ENCODE measurements around the gene DPYSL4.

DPYSL4 gene

DNA sequence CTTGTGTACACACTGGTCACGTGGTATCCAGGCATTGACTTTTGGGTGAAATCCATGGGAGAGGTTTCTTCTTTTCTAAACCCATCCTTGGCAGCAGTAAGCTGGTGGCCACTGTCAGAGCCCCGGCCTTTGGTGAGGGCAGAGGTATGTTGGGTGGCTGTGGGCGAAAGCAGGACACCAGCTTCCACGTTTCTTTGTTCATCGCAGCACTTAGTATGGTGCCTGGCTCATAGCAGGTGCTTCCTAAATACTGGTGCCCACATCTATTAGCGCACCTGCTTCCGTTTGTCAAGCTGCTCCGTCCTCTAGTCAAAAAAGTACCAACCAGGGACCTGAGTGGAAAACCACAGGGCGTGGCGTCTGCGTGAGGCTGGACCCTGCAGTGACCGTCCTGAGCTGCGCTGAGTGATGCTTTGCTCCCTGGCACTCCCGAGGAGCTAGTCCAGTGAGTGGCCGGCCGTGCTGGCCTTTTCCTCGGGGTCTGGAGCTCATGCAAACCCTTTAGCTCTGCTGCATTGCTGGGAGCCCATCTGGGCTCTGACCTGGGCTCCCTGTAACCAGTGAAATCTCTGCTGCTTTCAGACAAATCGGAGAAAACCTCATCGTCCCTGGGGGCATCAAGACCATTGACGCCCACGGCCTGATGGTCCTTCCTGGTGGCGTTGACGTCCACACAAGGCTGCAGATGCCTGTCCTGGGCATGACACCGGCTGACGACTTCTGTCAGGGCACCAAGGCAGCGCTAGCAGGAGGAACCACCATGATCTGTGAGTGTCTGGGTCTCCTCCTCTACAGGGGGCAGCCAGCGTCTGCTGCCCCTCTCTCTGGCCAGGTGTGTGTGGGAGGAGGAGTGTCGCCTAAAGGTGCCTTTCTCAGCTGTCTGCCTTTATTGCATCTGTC lies 5.6 kb downstream of the DPYSL4 start:
- Histone ChIP-seq H3K9ac (ENCODE audit: low read depth, low read length) (no peak overlapping the region), H3K4me3 (ENCODE audit: low read depth, low read length) (no peak overlapping the region)

DNA sequence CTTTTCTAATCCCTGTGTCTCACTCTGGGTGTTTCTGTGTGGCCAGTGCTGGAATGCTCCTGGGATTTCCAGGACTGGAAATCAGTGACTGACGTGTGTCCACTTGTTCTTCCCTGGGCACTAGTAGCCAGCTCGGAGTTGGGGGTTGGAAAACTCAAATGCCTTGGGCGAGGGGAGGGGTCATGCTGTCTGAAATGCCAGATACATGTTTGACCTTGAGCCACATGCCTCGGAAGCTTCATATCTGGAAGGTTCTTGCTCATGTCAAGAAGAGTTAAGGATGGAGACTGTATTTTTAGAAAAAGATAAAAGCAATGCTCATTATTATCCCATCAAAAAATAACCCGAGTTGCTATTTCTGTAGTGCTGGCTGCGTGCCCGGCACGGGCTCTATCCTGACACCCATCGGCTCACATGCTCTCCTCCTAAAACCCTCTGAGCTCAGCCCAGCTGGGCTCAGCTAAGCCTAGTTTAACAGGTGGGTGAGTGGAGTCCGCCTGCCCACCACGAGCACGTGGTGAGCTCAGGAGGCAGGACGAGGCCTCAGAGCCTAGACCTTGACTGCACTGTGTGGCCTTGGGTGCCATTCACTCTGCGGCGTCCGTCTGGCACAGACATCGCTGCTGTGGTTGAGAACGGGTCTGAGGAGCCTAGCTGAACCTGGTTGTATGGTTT lies 6.4 kb downstream of the DPYSL4 start:
- H3K27me3 ChIP-seq (ENCODE audit: control insufficient read depth, insufficient read depth, low read length): peaks cover 12% of the 10 kb centered on the region
- no peak overlapping the region for H3K4me3 ChIP-seq (ENCODE audit: low read depth, low read length)
- no peaks in the 10 kb centered on the region for H3K9me3 ChIP-seq (ENCODE audit: control insufficient read depth, insufficient read depth, low read length)
- no peak overlapping the region for H3K27ac ChIP-seq (ENCODE audit: low read depth, low read length)
- no peaks in the 10 kb centered on the region for H3K4me1 ChIP-seq (ENCODE audit: control insufficient read depth, insufficient read depth, low read length)
- H3K9ac ChIP-seq (ENCODE audit: low read depth, low read length): no peak overlapping the region
- H3K36me3 ChIP-seq (ENCODE audit: control insufficient read depth, insufficient read depth, low read length): 0 out of 2 replicates have a peak, but pooled peaks cover 7% of the 10 kb centered on the region

More for the DNA sequence above, 5.6 kb downstream of the DPYSL4 start:
- Histone ChIP-seq H3K9me3 (ENCODE audit: control insufficient read depth, insufficient read depth, low read length) (no peaks in the 10 kb centered on the region), H3K27me3 (ENCODE audit: control insufficient read depth, insufficient read depth, low read length) (peaks cover 20% of the 10 kb centered on the region), H3K4me1 (ENCODE audit: control insufficient read depth, insufficient read depth, low read length) (no peaks in the 10 kb centered on the region), H3K36me3 (ENCODE audit: control insufficient read depth, insufficient read depth, low read length) (0 out of 2 replicates have a peak, but pooled peaks cover 7% of the 10 kb centered on the region), H3K27ac (ENCODE audit: low read depth, low read length) (no peak overlapping the region)

DNA sequence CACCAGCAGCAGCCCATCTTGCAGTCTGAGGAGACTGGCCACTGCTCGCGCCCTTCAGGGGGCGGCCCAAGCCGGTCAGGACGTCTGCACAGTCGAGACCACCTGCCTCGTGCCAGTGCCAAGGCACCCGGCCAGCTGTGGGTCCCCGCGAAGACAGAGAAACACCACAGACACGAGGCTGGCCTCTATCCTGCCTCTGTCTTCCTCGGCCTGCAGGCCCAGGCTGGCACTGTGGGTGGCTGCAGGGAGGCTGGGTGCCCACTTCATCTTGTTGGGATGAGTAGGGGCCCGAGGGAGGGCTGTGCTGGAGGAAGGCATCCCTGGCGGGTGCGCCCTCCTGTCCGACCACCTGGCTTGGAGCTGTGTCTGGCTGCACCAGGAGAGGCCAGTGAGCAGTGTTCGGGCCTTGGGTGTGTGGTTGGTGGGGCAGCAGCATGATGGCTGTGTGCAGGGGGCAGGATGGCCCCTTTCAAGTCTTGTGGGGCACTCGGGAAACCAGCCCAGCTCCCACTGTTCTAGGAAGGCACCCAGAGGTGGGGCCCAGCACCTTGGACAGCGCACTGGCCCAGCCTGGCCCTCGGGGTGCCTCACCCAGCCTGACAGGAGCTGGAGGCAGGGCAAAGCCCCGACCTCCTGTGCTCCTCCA lies 7.3 kb downstream of the DPYSL4 start:
- Histone ChIP-seq H3K36me3 (ENCODE audit: control insufficient read depth, insufficient read depth, low read length) (0 out of 2 replicates have a peak, but pooled peaks cover 7% of the 10 kb centered on the region), H3K4me3 (ENCODE audit: low read depth, low read length) (no peak overlapping the region), H3K4me1 (ENCODE audit: control insufficient read depth, insufficient read depth, low read length) (no peaks in the 10 kb centered on the region), H3K27ac (ENCODE audit: low read depth, low read length) (no peak overlapping the region), H3K9me3 (ENCODE audit: control insufficient read depth, insufficient read depth, low read length) (no peaks in the 10 kb centered on the region), H3K27me3 (ENCODE audit: control insufficient read depth, insufficient read depth, low read length) (0 out of 2 replicates have a peak, but pooled peaks cover 3% of the 10 kb centered on the region), H3K9ac (ENCODE audit: low read depth, low read length) (no peak overlapping the region)

DNA sequence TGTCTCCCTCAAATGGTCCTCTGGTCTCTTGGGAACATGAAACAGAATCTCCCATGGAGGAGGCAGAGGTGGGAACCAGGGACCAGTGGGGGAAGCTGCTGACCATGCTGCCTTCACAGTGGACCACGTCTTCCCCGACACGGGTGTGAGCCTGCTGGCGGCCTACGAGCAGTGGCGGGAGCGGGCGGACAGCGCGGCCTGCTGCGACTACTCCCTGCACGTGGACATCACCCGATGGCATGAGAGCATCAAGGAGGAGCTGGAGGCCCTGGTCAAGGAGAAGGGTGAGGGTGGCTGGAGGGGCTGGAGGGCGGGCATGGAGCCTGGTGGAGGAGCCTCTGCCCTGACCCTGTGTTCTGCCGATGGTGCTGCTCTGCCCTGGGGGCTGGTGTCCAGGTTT lies 8.0 kb downstream of the DPYSL4 start:
- Histone ChIP-seq H3K9ac (ENCODE audit: low read depth, low read length) (no peak overlapping the region), H3K27ac (ENCODE audit: low read depth, low read length) (no peak overlapping the region), H3K27me3 (ENCODE audit: control insufficient read depth, insufficient read depth, low read length) (no peaks in the 10 kb centered on the region), H3K4me1 (ENCODE audit: control insufficient read depth, insufficient read depth, low read length) (no peaks in the 10 kb centered on the region), H3K4me3 (ENCODE audit: low read depth, low read length) (no peak overlapping the region), H3K36me3 (ENCODE audit: control insufficient read depth, insufficient read depth, low read length) (0 out of 2 replicates have a peak, but pooled peaks cover 7% of the 10 kb centered on the region), H3K9me3 (ENCODE audit: control insufficient read depth, insufficient read depth, low read length) (no peaks in the 10 kb centered on the region)

DNA sequence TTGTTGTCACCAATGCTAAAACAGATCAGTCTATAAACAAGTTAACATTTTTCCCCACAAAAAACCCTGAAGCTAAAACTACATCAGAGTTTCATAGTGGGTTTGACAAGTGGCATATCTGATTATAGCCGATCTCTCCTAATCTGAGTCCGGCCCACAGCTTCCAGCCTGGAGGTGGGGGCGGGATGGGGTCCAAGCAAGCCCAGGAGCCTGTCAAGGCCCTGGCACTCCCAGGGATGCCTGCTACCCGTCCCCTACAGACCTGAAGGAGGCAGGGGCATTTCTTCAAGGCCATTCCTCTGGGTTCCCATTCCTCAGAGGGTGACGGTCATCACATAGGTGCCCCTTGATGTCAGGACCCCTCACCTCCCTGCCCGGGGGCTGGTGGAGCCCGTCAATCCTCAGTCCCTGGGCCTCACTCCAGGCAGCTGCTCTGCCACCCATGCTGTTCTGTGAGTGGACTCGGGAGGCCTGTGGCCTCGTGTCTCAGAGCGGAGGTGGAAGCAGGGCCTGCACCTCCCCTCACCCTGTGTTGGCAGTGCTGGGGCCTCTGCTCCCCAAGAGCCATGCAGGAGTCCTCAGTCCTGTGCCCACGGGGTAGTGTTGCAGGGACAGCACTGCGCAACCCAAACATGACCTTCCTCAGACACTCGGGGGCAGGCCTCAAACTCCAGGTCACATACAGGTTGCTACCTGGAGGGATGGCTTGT lies 8.8 kb downstream of the DPYSL4 start:
- H3K9me3 ChIP-seq (ENCODE audit: control insufficient read depth, insufficient read depth, low read length): no peaks in the 10 kb centered on the region
- H3K4me1 ChIP-seq (ENCODE audit: control insufficient read depth, insufficient read depth, low read length): no peaks in the 10 kb centered on the region
- no peak overlapping the region for H3K27ac ChIP-seq (ENCODE audit: low read depth, low read length)
- H3K4me3 ChIP-seq (ENCODE audit: low read depth, low read length): no peak overlapping the region
- no peak overlapping the region for H3K9ac ChIP-seq (ENCODE audit: low read depth, low read length)
- H3K36me3 ChIP-seq (ENCODE audit: control insufficient read depth, insufficient read depth, low read length): 0 out of 2 replicates have a peak, but pooled peaks cover 7% of the 10 kb centered on the region
- no peaks in the 10 kb centered on the region for H3K27me3 ChIP-seq (ENCODE audit: control insufficient read depth, insufficient read depth, low read length)

DNA sequence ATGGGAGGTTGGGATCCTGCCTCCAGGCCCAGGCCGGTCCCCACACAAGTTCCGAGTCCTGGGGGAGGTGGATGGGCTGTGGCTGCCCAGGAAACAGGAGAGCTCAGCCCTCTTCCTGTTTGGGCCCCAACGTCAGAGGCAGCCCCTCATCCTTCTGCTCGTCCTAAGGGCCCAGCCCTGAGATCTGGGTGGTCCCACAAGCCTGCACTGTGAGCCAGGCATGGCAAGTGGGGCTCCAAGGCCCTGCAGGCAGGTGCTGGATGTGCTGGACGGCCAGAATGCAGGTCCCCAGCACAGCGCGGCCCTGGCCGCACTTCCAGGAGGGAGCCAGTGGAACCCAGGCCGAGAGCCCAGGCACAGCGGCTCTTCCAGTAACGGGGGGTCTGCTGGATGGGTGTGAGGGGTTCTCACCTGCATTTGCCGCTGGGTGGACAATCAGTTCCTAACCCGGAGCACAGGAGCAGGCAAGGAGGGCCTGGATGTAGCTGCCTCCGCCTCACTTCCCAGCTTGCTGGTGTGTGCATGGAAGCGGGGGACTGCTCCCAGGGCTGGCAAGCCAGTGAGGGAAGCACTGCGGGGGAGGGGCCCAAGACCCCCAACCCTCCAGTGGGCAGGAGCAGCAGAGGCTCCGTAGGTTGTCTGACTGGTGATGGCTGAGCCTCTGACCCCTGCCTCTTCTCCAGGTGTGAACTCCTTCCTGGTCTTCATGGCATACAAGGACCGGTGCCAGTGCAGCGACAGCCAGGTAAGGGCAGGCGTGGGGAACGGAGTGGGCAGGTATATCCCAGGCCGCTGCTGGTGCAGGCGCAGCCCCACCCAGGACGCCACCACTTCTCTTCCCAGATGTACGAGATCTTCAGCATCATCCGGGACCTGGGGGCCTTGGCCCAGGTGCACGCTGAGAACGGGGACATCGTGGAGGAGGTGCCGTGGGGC lies 9.7 kb downstream of the DPYSL4 start:
- H3K36me3 ChIP-seq (ENCODE audit: control insufficient read depth, insufficient read depth, low read length): 0 out of 2 replicates have a peak, but pooled peaks cover 4% of the 10 kb centered on the region

DNA sequence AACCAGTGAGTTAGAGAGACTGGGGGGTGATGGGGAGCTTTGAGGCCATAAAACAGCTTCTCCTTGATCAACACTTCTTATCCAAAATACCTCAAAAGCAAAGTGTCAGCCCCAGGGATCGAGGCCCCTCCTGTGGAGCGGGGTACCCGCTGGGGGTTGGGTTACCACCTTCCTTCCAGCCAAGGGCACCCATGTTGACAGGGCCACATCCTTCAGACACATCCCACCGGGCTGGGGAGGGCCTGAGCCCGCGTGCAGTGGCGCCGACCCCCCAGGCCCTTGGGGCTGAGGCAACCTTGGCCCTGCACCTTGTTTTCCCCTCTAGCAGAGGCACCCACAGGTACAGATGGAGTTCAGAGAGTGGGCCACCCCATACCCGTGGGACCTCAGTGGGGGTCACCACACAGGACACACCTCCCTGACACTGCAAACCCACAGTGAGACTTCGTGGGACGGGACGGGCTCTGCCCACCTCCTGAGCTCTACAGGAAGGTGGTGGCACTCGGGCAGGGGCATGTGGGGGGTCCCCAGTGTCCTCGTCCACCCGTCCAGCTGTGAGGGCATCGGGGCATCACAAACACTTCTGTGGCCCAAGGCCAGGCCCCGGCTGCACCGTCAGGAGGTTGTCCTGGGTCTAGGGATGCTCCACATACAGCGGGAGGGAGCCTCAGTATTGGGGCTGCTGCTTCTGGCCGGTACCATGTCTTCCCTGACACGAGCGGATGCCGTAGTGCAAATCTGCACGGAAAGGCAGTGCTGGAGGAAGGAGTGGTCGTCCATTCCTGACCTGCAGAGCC lies 10.7 kb downstream of the DPYSL4 start:
- Histone ChIP-seq H3K27ac (ENCODE audit: low read depth, low read length) (no peak overlapping the region), H3K4me1 (ENCODE audit: control insufficient read depth, insufficient read depth, low read length) (no peaks in the 10 kb centered on the region), H3K4me3 (ENCODE audit: low read depth, low read length) (no peak overlapping the region), H3K27me3 (ENCODE audit: control insufficient read depth, insufficient read depth, low read length) (no peaks in the 10 kb centered on the region), H3K36me3 (ENCODE audit: control insufficient read depth, insufficient read depth, low read length) (0 out of 2 replicates have a peak, but pooled peaks cover 4% of the 10 kb centered on the region), H3K9ac (ENCODE audit: low read depth, low read length) (no peak overlapping the region), H3K9me3 (ENCODE audit: control insufficient read depth, insufficient read depth, low read length) (no peaks in the 10 kb centered on the region)

More for the DNA sequence above, 9.7 kb downstream of the DPYSL4 start:
- Histone ChIP-seq H3K9me3 (ENCODE audit: control insufficient read depth, insufficient read depth, low read length) (no peaks in the 10 kb centered on the region), H3K27me3 (ENCODE audit: control insufficient read depth, insufficient read depth, low read length) (no peaks in the 10 kb centered on the region), H3K9ac (ENCODE audit: low read depth, low read length) (no peak overlapping the region), H3K4me3 (ENCODE audit: low read depth, low read length) (no peak overlapping the region), H3K27ac (ENCODE audit: low read depth, low read length) (no peak overlapping the region), H3K4me1 (ENCODE audit: control insufficient read depth, insufficient read depth, low read length) (no peaks in the 10 kb centered on the region)

DNA sequence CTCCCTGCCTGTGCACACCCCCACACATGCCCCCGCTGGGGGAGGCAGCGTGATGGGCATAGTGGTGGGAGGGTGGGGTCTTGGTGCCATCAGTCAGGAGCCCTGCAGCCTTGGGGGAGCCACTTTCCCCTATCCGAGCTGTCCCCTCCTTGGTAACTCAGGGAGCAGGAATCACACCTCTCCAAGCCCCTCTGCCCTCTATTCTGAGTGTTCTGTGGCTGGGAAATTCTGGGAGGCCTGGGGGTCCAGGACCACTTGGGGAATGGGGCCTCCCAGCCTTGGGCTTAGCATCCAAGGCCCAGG lies 11.3 kb downstream of the DPYSL4 start:
- 0 out of 2 replicates have a peak, but pooled peaks cover 2% of the 10 kb centered on the region for H3K36me3 ChIP-seq (ENCODE audit: control insufficient read depth, insufficient read depth, low read length)
- H3K27ac ChIP-seq (ENCODE audit: low read depth, low read length): no peak overlapping the region
- H3K9me3 ChIP-seq (ENCODE audit: control insufficient read depth, insufficient read depth, low read length): no peaks in the 10 kb centered on the region
- H3K27me3 ChIP-seq (ENCODE audit: control insufficient read depth, insufficient read depth, low read length): no peaks in the 10 kb centered on the region
- H3K4me1 ChIP-seq (ENCODE audit: control insufficient read depth, insufficient read depth, low read length): no peaks in the 10 kb centered on the region
- no peak overlapping the region for H3K4me3 ChIP-seq (ENCODE audit: low read depth, low read length)
- no peak overlapping the region for H3K9ac ChIP-seq (ENCODE audit: low read depth, low read length)

DNA sequence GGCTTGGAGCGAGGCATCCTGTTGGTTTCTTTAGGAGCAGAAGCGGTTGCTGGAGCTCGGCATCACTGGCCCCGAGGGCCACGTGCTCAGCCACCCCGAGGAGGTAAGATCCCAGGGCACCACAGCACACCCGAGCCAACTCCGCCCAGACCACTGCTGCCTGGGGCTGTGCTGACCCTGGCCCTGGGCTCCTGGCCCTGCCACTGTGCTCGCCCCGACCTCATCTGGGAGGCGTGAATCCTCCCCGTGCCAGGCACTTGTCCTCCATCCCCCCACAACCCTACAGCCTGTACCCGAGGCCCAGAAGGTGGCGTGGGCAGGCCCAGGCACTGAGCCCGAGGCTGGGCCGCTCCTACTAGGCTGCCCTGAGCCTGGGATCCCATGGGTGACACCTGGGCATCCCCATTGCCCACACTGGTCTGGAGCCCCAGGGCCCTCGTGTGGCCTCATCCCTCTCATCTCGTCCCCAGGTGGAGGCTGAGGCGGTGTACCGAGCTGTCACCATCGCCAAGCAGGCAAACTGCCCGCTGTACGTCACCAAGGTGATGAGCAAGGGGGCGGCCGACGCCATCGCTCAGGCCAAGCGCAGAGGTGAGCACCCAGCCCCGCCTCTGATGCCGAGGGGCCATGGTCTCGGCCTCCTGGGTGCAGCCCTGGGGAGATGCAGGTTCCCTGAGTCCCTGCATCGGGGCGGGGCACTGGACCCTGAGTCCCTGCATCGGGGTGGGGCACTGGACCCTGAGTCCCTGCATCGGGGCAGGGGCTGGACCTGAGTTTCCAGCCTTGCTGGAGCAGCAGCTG lies 11.8 kb downstream of the DPYSL4 start:
- Histone ChIP-seq H3K4me1 (ENCODE audit: control insufficient read depth, insufficient read depth, low read length) (no peaks in the 10 kb centered on the region), H3K9ac (ENCODE audit: low read depth, low read length) (no peak overlapping the region), H3K27me3 (ENCODE audit: control insufficient read depth, insufficient read depth, low read length) (no peaks in the 10 kb centered on the region), H3K4me3 (ENCODE audit: low read depth, low read length) (no peak overlapping the region), H3K27ac (ENCODE audit: low read depth, low read length) (no peak overlapping the region), H3K9me3 (ENCODE audit: control insufficient read depth, insufficient read depth, low read length) (no peaks in the 10 kb centered on the region), H3K36me3 (ENCODE audit: control insufficient read depth, insufficient read depth, low read length) (no peaks in the 10 kb centered on the region)
